Ascending aorta (tissue), 2 donors: ENCODE data around the gene ZNF184. TPM values are rescaled to one million over a fixed set of nuclear protein-coding genes. Genes with fewer than 3 reads are reported as not detected.

ENCODE experiments used
- DNase-seq, 2 donors: peaks; one replicate each; pipeline ENCODE4 v3.0.0-alpha.2; 2019; ENCODE audit warnings: low spot score in 2 of 2
- H3K27ac ChIP-seq, 2 donors: fragments of 200-600 bp; sonication (generic); one replicate each; pipeline ENCODE4 v1.5.1; 2016 to 2017; ENCODE audit warnings: mild to moderate bottlenecking in 1 of 2
- H3K27me3 ChIP-seq: fragments of 200-600 bp; sonication (generic); one replicate; pipeline ENCODE4 v1.5.1; 2017
- H3K36me3 ChIP-seq, 2 donors: fragments of 200-600 bp; sonication (generic); one replicate each; pipeline ENCODE4 v1.5.1; 2016
- H3K4me1 ChIP-seq, 2 donors: fragments of 200-600 bp; sonication (generic); one replicate each; pipeline ENCODE4 v1.5.1; 2016 to 2017; ENCODE audit warnings: mild to moderate bottlenecking in 1 of 2
- H3K4me3 ChIP-seq, 2 donors: fragments of 200-600 bp; sonication (generic); one replicate each; pipeline ENCODE4 v1.5.1; 2016 to 2017; ENCODE audit warnings: mild to moderate bottlenecking in 1 of 2
- H3K9me3 ChIP-seq, 2 donors: fragments of 200-600 bp; sonication (generic); one replicate each; pipeline ENCODE4 v1.5.1; 2016
- intact Hi-C: fragments of 100-400 bp; cut with DNase I; formaldehyde crosslinking; loops from one replicate; pipeline ENCODE4 v1.15.1; 2023
- total RNA-seq: library from RNA; depleted of rRNA; stranded (reverse); fragments of >200 nt; gene quantifications from one replicate; pipeline ENCODE4 v1.1.0, GENCODE V29; 2016
- TF ChIP-seq, protein P1 (sequence below), 3 experiments: fragments of 200-600 bp in 2 of 3; fragments of 450-650 bp in 1 of 3; sonication (generic) in 2 of 3; IDR thresholded peaks; one replicate each; pipeline ENCODE4 v1.5.1; 2016 to 2019; ENCODE audit warnings: antibody characterized with exemption in 3 of 3, mild to moderate bottlenecking in 1 of 3, moderate library complexity in 1 of 3

Gene ZNF184
- total RNA-seq, 1 donor from 2014 or later: 2.1 TPM

- Histone ChIP-seq H3K36me3 (no peaks in the 10 kb centered on the region), H3K27ac (peak overlapping the region; percentile 44 to 52), H3K27me3 (no peaks in the 10 kb centered on the region), H3K9me3 (no peaks in the 10 kb centered on the region), H3K4me1 (no peaks in the 10 kb centered on the region), H3K4me3 (peak overlapping the region; percentile 49 to 63)
- no peak for DNase-seq
- intact Hi-C loops: no loop called here
- TF ChIP-seq, protein P1, sequence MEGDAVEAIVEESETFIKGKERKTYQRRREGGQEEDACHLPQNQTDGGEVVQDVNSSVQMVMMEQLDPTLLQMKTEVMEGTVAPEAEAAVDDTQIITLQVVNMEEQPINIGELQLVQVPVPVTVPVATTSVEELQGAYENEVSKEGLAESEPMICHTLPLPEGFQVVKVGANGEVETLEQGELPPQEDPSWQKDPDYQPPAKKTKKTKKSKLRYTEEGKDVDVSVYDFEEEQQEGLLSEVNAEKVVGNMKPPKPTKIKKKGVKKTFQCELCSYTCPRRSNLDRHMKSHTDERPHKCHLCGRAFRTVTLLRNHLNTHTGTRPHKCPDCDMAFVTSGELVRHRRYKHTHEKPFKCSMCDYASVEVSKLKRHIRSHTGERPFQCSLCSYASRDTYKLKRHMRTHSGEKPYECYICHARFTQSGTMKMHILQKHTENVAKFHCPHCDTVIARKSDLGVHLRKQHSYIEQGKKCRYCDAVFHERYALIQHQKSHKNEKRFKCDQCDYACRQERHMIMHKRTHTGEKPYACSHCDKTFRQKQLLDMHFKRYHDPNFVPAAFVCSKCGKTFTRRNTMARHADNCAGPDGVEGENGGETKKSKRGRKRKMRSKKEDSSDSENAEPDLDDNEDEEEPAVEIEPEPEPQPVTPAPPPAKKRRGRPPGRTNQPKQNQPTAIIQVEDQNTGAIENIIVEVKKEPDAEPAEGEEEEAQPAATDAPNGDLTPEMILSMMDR (IDR thresholded peaks at IDR 0.05): no peak
These were observed 22.1 kb upstream of the ZNF184 start for GRCh38 chr6:27494987-27495385.

- Histone ChIP-seq H3K36me3 (no peaks in the 10 kb centered on the region), H3K9me3 (no peaks in the 10 kb centered on the region), H3K27ac (no peak overlapping the region), H3K4me1 (no peaks in the 10 kb centered on the region), H3K27me3 (no peaks in the 10 kb centered on the region), H3K4me3 (no peak overlapping the region)
- intact Hi-C loops: no loop called here
- TF ChIP-seq, protein P1 (IDR thresholded peaks at IDR 0.05): no peak
- no peak for DNase-seq
These were observed 21.2 kb upstream of the ZNF184 start for GRCh38 chr6:27494103-27494502.

DNA sequence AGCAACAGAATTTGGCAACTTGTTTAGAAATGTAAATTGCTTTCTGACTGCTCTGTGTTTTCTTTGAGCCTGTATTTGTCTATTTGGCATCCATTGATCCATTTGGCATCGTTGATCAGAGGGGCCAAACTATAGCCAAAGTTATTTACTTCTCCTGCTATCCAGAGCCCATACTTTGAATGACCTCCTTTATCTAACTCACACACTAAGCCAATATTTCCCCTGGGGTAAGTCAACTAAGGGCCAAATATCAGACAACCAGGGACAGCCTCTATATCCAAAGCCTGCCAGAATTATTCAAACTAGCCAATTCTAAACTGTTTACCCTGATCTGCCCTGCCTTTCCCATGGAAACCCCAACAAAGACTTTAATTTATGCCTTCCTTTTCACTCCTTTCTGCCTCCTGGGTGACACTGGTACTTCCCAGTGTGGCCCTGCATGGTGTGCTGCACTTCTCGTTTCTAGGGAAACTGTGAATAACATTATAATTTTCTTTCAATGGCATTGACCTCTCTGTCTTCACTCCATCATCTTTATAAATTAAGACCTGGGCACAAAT is 19.8 kb upstream of the ZNF184 start:
- intact Hi-C loops: no loop called here
- TF ChIP-seq, protein P1 (IDR thresholded peaks at IDR 0.05): no peak
- H3K4me3 ChIP-seq: no peak overlapping the region

GRCh38 chr6:27479319-27480182 is 6.6 kb upstream of the ZNF184 start:
- H3K27me3 ChIP-seq: no peaks in the 10 kb centered on the region
- peak overlapping the region; percentile 77 to 94 for H3K4me3 ChIP-seq
- intact Hi-C loops: loop anchor here (1.0 to 10.0 kb wide), 11 partner anchors 23 to 1457 kb away; partner anchors contain the start of gene ABT1
- TF ChIP-seq, protein P1 (IDR thresholded peaks at IDR 0.05): no peak
- no peaks in the 10 kb centered on the region for H3K36me3 ChIP-seq
- no peaks in the 10 kb centered on the region for H3K4me1 ChIP-seq
- H3K9me3 ChIP-seq: no peaks in the 10 kb centered on the region
- H3K27ac ChIP-seq: peak overlapping the region; percentile 98 to 99
- peak; percentile 53 to 93 for DNase-seq

More for the DNA sequence above, 19.8 kb upstream of the ZNF184 start:
- Histone ChIP-seq H3K27ac (no peak overlapping the region), H3K36me3 (no peaks in the 10 kb centered on the region), H3K4me1 (no peaks in the 10 kb centered on the region), H3K9me3 (no peaks in the 10 kb centered on the region), H3K27me3 (no peaks in the 10 kb centered on the region)
- DNase-seq: no peak

GRCh38 chr6:27478706-27479318 is 5.9 kb upstream of the ZNF184 start:
- H3K36me3 ChIP-seq: no peaks in the 10 kb centered on the region
- peak overlapping the region; percentile 98 to 99 for H3K27ac ChIP-seq
- intact Hi-C loops: loop anchor here (1.0 to 10.0 kb wide), 11 partner anchors 24 to 1457 kb away; partner anchors contain the start of gene ABT1
- peak overlapping the region; percentile 77 to 94 for H3K4me3 ChIP-seq
- H3K27me3 ChIP-seq: no peaks in the 10 kb centered on the region
- TF ChIP-seq, protein P1 (IDR thresholded peaks at IDR 0.05): no peak
- no peaks in the 10 kb centered on the region for H3K4me1 ChIP-seq
- peak; percentile 76 to 95 for DNase-seq
- no peaks in the 10 kb centered on the region for H3K9me3 ChIP-seq
